HCEC 1CT (cell line): ENCODE results near the gene ARHGEF16.

Source experiments
- DNase-seq: peaks from one replicate; pipeline ENCODE4 v3.0.0-alpha.2; 2017

Gene ARHGEF16

GRCh38 chr1:3469104-3469848, 14.8 kb downstream of the ARHGEF16 start:
- no peak for DNase-seq

- DNase-seq, result no peak
Measured at GRCh38 chr1:3469849-3470649, 15.6 kb downstream of the ARHGEF16 start.

- no peak for DNase-seq
Measured at GRCh38 chr1:3470650-3471355, 16.3 kb downstream of the ARHGEF16 start.

- no peak for DNase-seq
Measured at GRCh38 chr1:3471356-3472087, 17.1 kb downstream of the ARHGEF16 start.

GRCh38 chr1:3472088-3472850, 17.8 kb downstream of the ARHGEF16 start:
- no peak for DNase-seq

- no peak for DNase-seq
Measured at GRCh38 chr1:3472906-3473305, 18.4 kb downstream of the ARHGEF16 start.

- DNase-seq, result no peak
Measured at GRCh38 chr1:3473381-3473844, 18.9 kb downstream of the ARHGEF16 start.

GRCh38 chr1:3474016-3474415, 19.6 kb downstream of the ARHGEF16 start:
- DNase-seq, result no peak

- DNase-seq, result no peak
Measured at GRCh38 chr1:3474421-3474820, 20.0 kb downstream of the ARHGEF16 start.

GRCh38 chr1:3475839-3476573, 21.5 kb downstream of the ARHGEF16 start:
- no peak for DNase-seq

GRCh38 chr1:3476666-3477065, 22.2 kb downstream of the ARHGEF16 start:
- DNase-seq, result no peak

GRCh38 chr1:3477241-3477995, 23.0 kb downstream of the ARHGEF16 start:
- DNase-seq, result no peak

GRCh38 chr1:3478187-3478586, 23.7 kb downstream of the ARHGEF16 start:
- DNase-seq, result no peak

- DNase-seq, result no peak
Measured at GRCh38 chr1:3479511-3480368, 25.3 kb downstream of the ARHGEF16 start.

- no peak for DNase-seq
Measured at GRCh38 chr1:3480369-3480719, 25.9 kb downstream of the ARHGEF16 start.

- no peak for DNase-seq
Measured at GRCh38 chr1:3481046-3481445, 26.6 kb downstream of the ARHGEF16 start.

GRCh38 chr1:3481836-3482375, 27.4 kb downstream of the ARHGEF16 start:
- DNase-seq, result no peak

GRCh38 chr1:3482378-3482849, 27.9 kb downstream of the ARHGEF16 start:
- DNase-seq, result no peak

GRCh38 chr1:3483380-3483779, 28.9 kb downstream of the ARHGEF16 start:
- DNase-seq, result no peak
